Subcutaneous adipose tissue (tissue), 4 donors: ENCODE results near the gene UBE2Z. TPM values are rescaled to one million over a fixed set of nuclear protein-coding genes. Genes with fewer than 3 reads are reported as not detected.

Experiments
- total RNA-seq, 4 donors: library from RNA; depleted of rRNA; stranded (reverse); fragments of >200 nt; gene quantifications; one replicate each; pipeline ENCODE4 v1.1.0, GENCODE V29; 2016
- TF ChIP-seq, protein P1 (sequence below): fragments of 450-650 bp; IDR thresholded peaks from one replicate; pipeline ENCODE4 v1.5.1; 2016; ENCODE audit warnings: low read depth, mild to moderate bottlenecking, control low read depth, antibody characterized with exemption, moderate library complexity

UBE2Z gene
- total RNA-seq, 4 donors from 2014 or later, result 39.9 to 55.2 (median 46.5) TPM

- TF ChIP-seq, protein P1, sequence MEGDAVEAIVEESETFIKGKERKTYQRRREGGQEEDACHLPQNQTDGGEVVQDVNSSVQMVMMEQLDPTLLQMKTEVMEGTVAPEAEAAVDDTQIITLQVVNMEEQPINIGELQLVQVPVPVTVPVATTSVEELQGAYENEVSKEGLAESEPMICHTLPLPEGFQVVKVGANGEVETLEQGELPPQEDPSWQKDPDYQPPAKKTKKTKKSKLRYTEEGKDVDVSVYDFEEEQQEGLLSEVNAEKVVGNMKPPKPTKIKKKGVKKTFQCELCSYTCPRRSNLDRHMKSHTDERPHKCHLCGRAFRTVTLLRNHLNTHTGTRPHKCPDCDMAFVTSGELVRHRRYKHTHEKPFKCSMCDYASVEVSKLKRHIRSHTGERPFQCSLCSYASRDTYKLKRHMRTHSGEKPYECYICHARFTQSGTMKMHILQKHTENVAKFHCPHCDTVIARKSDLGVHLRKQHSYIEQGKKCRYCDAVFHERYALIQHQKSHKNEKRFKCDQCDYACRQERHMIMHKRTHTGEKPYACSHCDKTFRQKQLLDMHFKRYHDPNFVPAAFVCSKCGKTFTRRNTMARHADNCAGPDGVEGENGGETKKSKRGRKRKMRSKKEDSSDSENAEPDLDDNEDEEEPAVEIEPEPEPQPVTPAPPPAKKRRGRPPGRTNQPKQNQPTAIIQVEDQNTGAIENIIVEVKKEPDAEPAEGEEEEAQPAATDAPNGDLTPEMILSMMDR, result no peak
These were observed 36.5 kb upstream of the UBE2Z start for GRCh38 chr17:48871551-48872351.

DNA sequence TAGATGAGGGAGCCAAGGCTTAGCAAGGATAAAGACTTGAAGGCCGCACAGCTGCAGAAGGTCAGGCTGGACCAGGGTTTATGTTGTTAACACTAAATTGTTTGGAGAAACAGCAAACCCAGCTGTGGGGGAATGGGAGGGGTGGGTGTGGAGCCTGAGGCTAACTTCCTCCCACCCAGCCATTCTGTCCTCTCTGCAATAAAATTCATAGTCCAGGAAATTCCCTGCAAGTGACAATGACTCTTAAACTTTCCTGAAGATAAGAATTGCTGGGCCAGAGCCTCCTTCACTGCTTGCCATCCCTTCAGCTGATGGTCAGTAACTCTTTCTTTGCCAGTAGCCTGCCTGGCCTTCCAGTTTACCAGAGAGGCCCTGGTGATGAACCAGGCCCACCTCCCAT, 35.0 kb upstream of the UBE2Z start:
- TF ChIP-seq, protein P1, result no peak

DNA sequence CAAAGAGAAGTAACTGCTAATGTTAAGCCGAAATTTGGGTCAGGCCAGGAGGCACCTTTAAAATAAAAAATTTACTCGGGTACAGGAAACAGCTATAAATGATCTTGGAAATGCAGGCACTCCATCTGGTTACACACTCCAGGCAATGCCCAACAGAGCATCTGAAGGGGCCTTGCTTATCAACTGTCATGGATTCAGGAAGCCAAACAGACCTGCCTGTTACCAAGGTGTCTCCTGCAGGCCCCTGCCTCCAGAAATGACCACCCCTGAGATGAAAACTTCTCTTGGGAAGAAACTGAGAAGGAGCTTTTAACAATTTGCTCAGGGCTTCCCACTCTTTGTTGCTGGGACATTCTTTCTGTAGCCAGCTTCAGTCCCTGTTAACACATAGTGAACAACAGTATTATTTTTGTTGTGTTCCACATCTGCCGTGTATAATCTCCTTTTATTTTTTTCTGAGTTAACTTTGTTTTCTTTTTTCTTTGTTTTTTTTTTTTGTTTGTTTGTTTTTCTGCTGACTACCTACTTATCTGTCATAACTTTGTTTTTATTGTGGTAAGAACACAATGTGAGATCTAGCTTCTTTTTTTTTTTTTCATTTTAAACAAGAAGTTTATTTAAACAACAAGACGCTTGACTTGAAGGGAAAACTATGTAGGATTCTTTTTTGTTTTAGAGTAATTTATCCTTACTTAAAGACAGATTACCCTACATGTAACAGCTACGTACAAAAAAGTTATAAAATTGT, 34.3 kb upstream of the UBE2Z start:
- TF ChIP-seq, protein P1, result no peak

DNA sequence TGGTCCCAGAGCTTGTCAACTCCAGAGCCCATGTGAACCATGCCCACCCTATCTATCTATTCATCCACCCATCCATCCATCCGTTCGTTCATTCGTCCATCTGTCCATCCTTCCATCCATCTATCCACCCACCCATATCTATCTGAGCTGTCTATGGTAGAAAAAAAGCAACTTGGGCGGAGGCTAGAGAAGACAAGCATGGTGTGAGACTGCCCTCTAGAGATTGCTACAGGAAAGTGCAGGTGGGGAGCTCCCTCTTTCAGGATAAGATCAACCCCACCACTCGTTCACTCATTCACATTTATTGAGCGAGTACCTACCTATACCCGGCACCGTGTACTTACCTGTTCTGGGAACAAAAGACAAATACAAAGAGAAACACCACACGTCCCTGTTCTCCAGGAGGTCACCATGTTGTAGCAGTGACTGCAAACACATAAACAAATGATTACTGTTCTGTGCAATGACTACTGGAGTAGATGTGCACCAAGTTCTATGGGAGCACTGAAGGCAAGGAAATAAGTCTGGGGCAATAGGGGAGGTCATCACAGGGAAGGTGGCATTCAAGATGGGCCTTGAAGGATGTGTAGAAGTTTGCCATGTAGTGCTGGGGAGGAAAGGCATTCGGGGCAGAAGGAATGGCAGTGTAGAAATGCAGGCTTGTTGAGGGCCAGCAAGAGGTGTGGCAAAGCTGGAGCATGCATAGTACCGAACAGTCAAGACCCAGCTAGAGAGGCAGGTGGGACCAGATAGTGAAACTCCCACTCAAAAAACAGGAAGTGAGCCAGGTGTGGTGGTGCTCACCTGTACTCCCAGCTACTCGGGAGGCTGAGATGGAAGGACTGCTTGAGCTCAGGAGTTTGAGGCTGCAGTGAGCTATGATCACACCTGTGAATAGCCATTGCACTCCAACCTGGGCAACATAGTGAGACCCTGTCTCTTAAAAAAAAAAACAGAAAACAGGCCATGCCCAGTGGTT, 29.0 kb upstream of the UBE2Z start:
- TF ChIP-seq, protein P1, result no peak

- TF ChIP-seq, protein P1, result no peak
These were observed 25.9 kb upstream of the UBE2Z start for GRCh38 chr17:48882272-48882671.

- TF ChIP-seq, protein P1, result no peak
These were observed 25.0 kb upstream of the UBE2Z start for GRCh38 chr17:48883171-48883570.

DNA sequence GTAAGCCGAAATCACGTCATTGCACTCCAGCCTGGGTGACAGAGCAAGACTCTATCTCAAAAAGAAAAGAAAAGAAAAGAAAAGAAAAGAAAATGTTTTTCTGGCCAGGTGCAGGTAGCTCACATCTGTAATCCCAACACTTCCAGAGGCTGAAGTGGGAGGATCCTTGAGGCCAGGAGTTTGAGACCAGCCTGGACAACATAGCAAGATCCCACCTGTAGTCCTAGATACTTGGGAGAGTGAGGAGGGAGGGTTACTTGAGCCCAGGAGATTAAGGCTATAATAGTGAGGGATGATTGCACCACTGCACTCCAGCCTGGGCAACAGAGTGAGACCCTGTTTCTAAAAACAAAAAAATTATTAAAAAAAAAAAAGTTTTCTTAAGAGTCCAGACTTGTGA, 18.1 kb upstream of the UBE2Z start:
- TF ChIP-seq, protein P1, result no peak
